HG02943 (cell line): ENCODE data around the gene IL15RA.

Experiments used
- ATAC-seq: cut with Tn5 transposase; IDR thresholded peaks from one replicate; pipeline ENCODE4 v1.9.1; 2021; ENCODE audit warnings: mild to moderate bottlenecking, low read depth, moderate library complexity; ENCODE audit not compliant: unreplicated experiment

Gene IL15RA

DNA sequence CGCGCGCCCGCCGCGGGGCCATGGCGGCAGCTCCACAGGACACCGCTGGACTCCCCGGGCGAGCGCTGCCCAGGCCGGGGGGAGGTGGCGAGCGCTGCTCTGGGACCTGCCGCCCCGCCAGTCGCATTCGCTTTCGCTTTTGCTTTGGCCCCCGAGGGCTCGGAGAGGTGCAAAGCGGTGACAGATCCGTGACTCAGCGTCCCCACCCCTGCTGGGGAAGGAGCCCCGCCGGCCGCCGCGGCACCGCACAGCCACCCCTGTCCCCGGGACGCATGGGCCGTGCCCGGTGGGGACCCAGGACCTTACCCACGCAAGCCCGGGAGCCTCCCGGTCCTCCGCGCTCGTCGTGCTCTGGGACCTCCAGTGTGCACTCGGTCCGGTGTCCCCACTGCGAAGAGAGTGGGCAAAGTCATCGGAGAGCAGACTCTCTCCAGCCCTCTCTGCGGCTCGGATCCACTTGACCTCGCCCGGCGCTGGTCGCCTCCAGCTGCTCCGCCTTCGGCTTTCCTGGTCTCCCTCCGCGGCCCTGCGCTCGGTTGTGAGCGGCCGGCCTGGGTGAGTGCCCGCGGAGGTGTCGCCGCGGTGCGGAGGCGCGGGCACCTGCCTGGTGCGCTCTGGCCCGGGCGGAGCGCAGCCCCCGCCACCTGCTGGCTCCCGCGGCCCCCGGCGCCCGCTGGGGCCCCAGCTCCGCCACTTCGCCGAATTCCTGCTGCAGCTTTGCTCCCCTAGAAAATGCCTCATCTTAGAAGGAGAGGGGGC lies at the start of gene IL15RA:
TSS of gene IL15RA (minus strand) at position 73 of the 759 bp plus-strand sequence. CDS start at position 22, 51 bp downstream.
- peak; percentile 63 for ATAC-seq

DNA sequence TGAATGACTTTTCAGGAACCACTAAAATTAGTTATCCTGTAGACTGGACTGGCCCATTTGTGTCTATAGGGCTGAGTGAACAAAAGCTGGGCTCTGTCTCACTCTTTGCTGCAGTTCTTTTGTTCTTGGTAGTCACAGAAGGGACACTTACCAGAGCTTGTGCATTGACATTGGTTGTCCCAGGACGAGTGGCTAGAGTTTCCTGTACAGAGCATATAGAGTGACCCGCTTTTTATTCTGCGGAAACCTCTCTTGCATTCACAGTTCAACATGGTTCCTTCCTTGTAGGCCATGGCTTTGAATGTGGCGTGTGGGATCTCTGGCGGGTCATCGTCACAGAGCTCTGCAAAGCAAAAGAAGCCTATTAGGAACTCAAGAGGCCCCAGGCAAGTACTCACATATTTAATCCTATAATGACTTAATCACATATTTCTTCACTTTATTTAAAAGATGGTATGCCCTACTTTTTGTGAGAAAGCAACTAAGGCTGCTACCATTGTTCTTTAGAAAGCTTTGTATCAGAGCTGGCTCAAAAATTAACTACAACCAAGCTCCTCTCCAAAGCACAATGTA lies 48.4 kb upstream of the IL15RA start:
- ATAC-seq: no peak

- ATAC-seq: no peak
Observed at GRCh38 chr10:6024334-6024682, 47.0 kb upstream of the IL15RA start.

- ATAC-seq: no peak
Observed at GRCh38 chr10:6023661-6024333, 46.5 kb upstream of the IL15RA start.

GRCh38 chr10:6022660-6023059 lies 45.3 kb upstream of the IL15RA start:
- no peak for ATAC-seq

GRCh38 chr10:6020826-6021225 lies 43.5 kb upstream of the IL15RA start:
- no peak for ATAC-seq

- ATAC-seq: no peak
Observed at GRCh38 chr10:6019796-6020195, 42.5 kb upstream of the IL15RA start.

DNA sequence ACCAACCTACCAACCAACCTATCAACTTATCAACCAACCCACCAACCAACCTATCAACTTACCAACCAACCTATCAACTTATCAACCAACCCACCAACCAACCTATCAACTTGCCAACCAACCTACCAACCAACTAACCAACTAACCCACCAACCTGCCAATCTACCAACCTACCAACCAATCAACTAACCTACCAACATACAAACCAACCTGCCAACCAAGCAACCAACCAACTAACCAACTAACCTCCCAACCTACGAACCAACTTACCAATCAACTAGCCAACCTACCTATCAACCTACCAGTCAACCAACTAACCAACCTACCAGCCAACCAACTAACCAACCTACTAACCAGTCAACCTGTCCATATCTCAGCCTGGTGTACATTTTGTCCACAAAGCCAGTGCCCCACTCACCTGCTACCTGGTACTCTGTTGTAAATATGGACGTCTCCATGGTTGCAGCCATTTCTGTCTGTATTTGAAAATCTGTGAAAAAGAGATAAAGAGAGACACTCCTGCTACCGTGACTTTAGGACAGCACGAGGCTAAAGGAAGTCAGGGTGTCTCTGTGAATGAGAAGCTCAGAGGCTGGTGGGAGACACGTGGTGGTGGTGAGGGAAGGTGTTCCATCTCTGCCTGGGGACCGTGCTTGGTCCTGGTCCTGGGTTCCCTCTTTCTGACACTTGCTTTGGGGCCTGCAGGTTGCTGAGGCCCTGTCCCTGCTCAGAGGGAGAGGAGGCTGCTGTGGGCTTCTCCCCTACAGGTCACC lies 41.9 kb upstream of the IL15RA start:
- ATAC-seq: no peak

- ATAC-seq: no peak
Observed at GRCh38 chr10:6018422-6018821, 41.1 kb upstream of the IL15RA start.

DNA sequence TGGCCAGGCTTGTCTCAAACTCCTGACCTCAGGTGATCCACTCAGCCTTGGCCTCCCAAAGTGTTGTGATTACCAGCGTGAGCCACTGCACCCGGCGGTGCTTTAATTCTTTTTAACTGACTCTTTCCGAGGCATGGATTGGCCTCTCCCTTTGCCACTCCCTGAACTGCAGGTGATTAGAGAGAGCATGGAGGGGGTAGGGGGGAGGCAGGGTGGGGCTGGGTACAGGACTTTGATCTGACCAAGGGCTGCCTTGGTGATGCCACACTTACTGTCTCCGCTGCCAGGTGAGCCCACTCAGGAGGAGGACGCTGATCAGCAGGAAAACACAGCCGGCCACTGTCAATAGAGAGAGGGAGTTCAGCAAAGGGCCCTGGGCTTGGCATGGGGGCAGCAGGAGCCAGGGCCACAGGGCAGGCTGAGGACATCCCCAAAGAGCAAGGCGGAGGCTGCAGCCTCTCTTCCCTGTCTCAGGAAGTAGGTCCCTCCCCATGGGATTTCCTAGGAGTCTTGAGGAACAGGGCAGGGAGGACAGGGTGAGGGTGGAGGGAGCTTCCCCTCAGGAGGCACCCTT lies 40.5 kb upstream of the IL15RA start:
- ATAC-seq: no peak

DNA sequence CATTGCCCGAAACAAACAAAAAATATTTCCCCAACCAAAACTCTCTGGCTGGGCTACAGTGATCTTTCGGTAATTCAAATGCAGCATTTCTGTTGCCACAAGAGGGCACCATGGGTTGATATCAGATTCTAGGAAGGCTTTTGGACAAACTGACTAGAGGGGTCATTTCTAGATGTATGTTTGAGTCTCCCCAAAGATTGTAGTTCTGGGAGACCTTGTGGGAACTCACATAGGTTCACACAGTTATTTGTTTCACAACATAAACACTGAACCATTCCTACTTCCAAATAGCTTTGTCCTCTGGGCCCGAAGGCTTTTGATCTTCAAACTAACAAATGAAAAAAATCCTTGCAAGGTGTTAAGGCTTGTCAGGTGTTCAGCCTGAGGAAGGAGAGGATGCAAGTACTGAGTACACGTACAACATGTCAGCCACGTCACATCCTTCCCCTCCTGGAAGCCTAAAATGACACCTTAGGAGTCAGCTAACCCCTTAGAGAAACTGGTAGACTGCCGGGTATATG lies 37.0 kb upstream of the IL15RA start:
- no peak for ATAC-seq

- ATAC-seq: no peak
Observed at GRCh38 chr10:6013413-6014192, 36.3 kb upstream of the IL15RA start.

DNA sequence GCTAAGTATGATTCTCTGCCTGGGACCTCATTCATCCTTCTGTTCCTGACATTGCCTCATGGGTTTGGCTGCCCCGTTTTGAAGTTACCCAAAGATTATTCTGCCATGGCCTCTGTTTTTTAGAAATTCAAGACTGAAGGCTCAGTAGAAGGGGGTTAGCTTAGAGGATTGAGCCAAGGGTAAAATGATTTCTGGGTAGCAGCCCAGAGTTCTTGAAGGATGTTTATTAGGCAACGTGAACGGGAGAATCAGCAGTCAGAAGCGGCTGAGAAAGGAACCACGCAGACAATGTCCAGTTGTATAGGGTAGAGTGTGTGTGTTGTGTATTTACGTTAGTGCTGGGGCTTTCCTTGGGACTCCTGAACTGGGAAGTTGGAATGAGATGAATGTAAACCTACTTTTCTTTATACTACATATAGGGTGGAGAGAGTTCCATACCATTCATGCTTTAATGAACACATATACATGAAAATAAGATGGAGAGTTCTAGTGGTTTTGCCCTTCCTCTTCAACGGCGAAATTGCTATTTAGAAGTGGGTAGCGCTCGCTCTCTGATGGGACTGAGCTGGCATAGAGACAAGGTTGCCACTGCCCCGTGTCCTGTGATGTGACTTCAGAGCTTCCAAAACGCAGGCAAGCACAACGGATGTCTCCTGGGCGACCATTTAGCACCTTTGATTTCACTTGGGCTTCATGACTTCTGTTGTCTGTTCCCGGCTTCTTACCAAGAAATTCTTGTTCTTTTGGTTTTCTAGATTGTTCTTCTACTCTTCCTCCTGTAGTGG lies 35.0 kb upstream of the IL15RA start:
- no peak for ATAC-seq

GRCh38 chr10:6011558-6011957 lies 34.2 kb upstream of the IL15RA start:
- ATAC-seq: no peak

DNA sequence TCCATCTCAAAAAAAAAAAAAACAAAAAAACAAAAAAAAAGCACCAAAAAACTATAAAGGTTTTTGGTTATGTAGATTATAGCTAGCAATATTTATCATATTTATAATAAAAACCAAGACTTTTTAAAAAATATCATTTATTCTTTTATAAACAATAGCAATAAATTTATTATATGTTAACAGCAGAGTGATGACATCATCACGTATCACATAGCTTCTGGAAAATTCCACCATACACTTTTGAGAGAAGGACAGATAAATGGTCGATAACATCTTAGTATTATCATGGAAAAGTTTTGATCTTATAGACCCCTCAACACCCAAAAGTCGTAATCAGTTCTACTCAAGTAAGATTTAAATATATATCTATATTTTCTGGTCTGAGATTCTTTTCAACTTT lies 33.2 kb upstream of the IL15RA start:
- ATAC-seq: no peak

DNA sequence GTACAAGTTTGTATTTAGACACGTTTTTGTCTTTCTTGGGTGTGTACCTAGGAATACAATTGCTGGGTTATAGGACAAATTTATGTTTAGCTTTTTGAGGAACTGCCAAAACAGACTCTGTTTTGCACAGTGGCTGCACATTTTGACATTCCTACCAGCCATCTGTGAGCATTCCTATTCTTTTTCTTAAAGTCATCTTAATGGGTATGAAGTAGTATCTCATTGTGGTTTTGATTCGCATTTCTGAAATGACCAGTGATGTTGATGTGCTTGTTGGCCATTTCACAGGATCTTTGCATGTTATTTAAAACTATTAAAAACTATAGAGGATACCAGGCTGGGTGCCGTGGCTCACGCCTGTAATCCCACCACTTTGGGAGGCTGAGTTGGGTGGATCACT lies 32.6 kb upstream of the IL15RA start:
- ATAC-seq: no peak

GRCh38 chr10:6009150-6009549 lies 31.8 kb upstream of the IL15RA start:
- no peak for ATAC-seq

- ATAC-seq: no peak
Observed at GRCh38 chr10:6008497-6009142, 31.3 kb upstream of the IL15RA start.

DNA sequence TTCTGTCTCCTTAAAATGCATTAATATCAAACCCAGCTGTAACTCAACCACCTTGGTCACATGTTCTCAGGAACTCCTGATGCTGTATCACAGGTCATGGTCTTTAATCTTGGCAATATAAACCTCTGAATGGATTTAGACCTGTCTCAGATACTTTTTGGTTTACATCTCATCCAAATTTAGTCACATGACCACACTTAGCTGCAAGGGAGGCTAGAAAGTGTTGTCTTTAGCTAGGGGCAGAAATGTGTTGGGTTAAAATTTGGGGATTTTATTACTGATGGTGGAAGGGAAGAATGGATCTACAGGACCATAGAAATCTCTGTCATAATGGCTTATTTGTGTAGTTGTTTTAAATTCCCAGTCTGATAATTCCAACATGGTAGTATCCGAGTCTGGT lies 29.6 kb upstream of the IL15RA start:
- ATAC-seq: no peak
